SHP77 treated with DMSO at 0.1 percent for 48 hours (cell line): Measurements from ENCODE around the gene ADK.
"Not testable (repeated sequence)": the region's sequence is repeated elsewhere in the genome, so short reads cannot be mapped to it uniquely, and the experiment has no call there.

Experiments used
- DNase-seq: peaks from one replicate; lab custom pipeline; 2025; lab: John Stamatoyannopoulos, UW

The ADK gene

GRCh38 chr10:74187237-74187636 lies 36.2 kb downstream of the ADK start:
- DNase-seq: no peak

- not testable (repeated sequence) for DNase-seq
These were observed 37.6 kb downstream of the ADK start for GRCh38 chr10:74188617-74189016.

- DNase-seq: no peak
These were observed 39.0 kb downstream of the ADK start for GRCh38 chr10:74189999-74190421.

- no peak for DNase-seq
These were observed 39.5 kb downstream of the ADK start for GRCh38 chr10:74190494-74190893.

GRCh38 chr10:74194545-74194944 lies 43.5 kb downstream of the ADK start:
- no peak for DNase-seq

- no peak for DNase-seq
These were observed 44.0 kb downstream of the ADK start for GRCh38 chr10:74194999-74195398.

DNA sequence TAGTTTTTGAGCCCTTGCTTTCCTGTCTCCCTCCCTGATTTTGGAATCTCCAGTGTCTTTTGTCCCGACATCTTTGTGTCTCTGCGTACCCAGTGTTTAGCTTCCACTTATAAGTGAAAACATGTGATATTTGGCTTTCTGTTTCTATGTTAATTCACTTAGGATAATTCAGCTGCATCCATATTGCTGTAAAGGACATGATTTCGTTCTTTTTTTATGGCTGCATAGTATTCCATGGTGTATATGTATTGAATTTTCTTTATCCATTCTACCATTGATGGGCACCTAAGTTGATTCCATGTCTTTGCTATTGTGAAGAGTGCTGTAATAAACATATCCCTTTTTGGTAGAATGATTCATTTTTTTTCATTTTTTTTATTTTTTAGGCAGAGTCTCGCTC lies 48.3 kb downstream of the ADK start:
- DNase-seq: no peak

- no peak for DNase-seq
These were observed 51.3 kb downstream of the ADK start for GRCh38 chr10:74202356-74202755.

DNA sequence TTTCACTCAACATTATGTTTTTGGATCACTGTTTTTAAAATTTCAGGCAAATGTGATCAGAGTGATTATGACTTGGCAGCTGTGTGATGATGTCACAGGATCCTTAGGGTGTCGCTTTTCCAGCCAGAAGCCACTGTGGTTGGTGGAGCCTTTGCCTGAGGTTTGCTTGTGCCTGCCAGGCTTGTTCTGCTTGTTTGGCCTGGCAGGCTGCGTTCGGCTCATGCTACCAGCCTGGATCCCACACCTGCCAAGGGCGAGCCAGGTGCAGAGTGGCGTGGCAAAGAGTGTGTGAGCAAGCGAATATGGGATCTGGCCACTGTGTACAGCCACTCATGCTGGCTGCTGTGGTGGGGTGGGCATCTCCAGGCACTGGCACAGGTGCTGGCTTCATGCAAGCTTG lies 55.7 kb downstream of the ADK start:
- peak; percentile 21 for DNase-seq

- DNase-seq: peak; percentile 3
These were observed 56.9 kb downstream of the ADK start for GRCh38 chr10:74207691-74208480.

GRCh38 chr10:74208997-74209396 lies 58.0 kb downstream of the ADK start:
- no peak for DNase-seq

GRCh38 chr10:74213019-74213418 lies 62.0 kb downstream of the ADK start:
- DNase-seq: no peak

- no peak for DNase-seq
These were observed 62.6 kb downstream of the ADK start for GRCh38 chr10:74213571-74214162.

GRCh38 chr10:74217110-74217509 lies 66.1 kb downstream of the ADK start:
- not testable (repeated sequence) for DNase-seq

- not testable (repeated sequence) for DNase-seq
These were observed 71.4 kb downstream of the ADK start for GRCh38 chr10:74222467-74222866.

GRCh38 chr10:74223755-74224529 lies 72.9 kb downstream of the ADK start:
- no peak for DNase-seq

- DNase-seq: no peak
These were observed 76.8 kb downstream of the ADK start for GRCh38 chr10:74227697-74228424.

GRCh38 chr10:74231375-74231774 lies 80.4 kb downstream of the ADK start:
- no peak for DNase-seq

GRCh38 chr10:74233281-74233680 lies 82.3 kb downstream of the ADK start:
- no peak for DNase-seq

DNA sequence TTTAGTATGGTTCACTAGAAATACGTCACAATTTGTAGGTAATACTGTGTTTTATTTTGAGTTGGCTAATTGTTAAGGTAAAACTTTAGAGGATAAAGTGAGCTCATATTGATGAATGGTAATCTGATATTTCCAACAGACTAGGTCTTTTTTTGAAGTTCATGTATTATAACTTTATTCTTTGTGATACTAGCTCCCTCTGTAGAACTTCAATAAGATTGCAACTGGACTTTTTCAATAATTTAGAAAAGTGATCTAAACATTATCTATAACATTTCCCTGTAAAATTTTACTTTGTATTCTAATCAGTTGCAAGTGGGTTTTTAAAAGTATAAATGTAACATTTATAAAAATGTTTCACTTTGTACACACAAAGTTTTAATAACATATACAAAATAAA lies 83.5 kb downstream of the ADK start:
- DNase-seq: no peak

- no peak for DNase-seq
These were observed 87.0 kb downstream of the ADK start for GRCh38 chr10:74238031-74238431.

DNA sequence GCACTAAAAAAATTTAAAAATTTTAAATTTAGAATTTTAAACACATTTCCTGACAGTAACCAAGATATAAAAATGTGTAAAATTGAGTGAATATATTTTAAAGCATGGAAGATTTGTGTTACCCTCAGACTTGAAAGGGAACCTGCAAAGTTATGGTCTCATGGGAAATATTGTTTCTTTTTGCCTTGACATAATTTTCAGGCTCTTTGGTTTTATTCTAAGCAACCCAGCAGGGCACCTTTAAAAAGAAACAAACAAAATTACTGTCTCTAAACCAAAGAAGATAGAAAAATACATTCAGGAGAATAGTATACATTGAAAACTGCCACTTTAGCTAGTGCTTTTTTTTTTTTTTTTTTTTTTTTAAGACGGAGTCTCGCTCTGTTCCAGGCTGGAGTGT lies 87.5 kb downstream of the ADK start:
- no peak for DNase-seq
